SK-N-SH treated with all-trans-retinoic acid at 6 μM for 48 hours (cell line): ENCODE measurements around the gene PRR36.

ENCODE experiments used
- ATAC-seq: fragments of 200-7000 bp; cut with Tn5 transposase; 3 replicates; pipeline ENCODE4 v1.9.1; 2020; ENCODE audit warnings: mild to moderate bottlenecking, moderate library complexity
- ARNTL ChIP-seq: fragments of 450-650 bp; formaldehyde crosslinking; IDR thresholded peaks from 2 replicates; pipeline ENCODE4 v1.5.0; 2020; ENCODE audit warnings: low read depth, mild to moderate bottlenecking, moderate library complexity, borderline replicate concordance
- BACH2 ChIP-seq: fragments of 250-450 bp; sonication (Bioruptor Pico); IDR thresholded peaks from 2 replicates; pipeline ENCODE4 v1.9.0; 2021; ENCODE audit warnings: mild to moderate bottlenecking, borderline replicate concordance
- CSDC2 ChIP-seq: fragments of 250-450 bp; sonication (Bioruptor Pico); IDR thresholded peaks from 2 replicates; pipeline ENCODE4 v1.5.0; 2020; ENCODE audit warnings: mild to moderate bottlenecking, moderate library complexity
- CSRNP3 ChIP-seq: fragments of 250-450 bp; sonication (Bioruptor Pico); IDR thresholded peaks from 2 replicates; pipeline ENCODE4 v1.5.1; 2021; ENCODE audit warnings: mild to moderate bottlenecking, moderate library complexity
- ESRRG ChIP-seq: fragments of 250-450 bp; sonication (Bioruptor Pico); IDR thresholded peaks from 2 replicates; pipeline ENCODE4 v1.6.1; 2021; ENCODE audit warnings: mild to moderate bottlenecking
- GLIS3 ChIP-seq: fragments of 250-450 bp; sonication (Bioruptor Pico); IDR thresholded peaks from 2 replicates; pipeline ENCODE4 v1.5.0; 2020; ENCODE audit warnings: mild to moderate bottlenecking, moderate library complexity
- ISL1 ChIP-seq: fragments of 250-450 bp; sonication (Bioruptor Pico); IDR thresholded peaks from 2 replicates; pipeline ENCODE4 v2.1.2; 2022; ENCODE audit warnings: mild to moderate bottlenecking, moderate library complexity
- PPARA ChIP-seq: fragments of 250-450 bp; sonication (Bioruptor Pico); IDR thresholded peaks from 2 replicates; pipeline ENCODE4 v1.5.0; 2020; ENCODE audit warnings: mild to moderate bottlenecking, borderline replicate concordance
- RARB ChIP-seq: fragments of 250-450 bp; sonication (Bioruptor Pico); IDR thresholded peaks from 2 replicates; pipeline ENCODE4 v1.8.0; 2021; ENCODE audit warnings: mild to moderate bottlenecking, moderate library complexity
- TCF4 ChIP-seq: fragments of 250-450 bp; sonication (Bioruptor Pico); IDR thresholded peaks from 2 replicates; pipeline ENCODE4 v1.8.0; 2021; ENCODE audit warnings: mild to moderate bottlenecking, moderate library complexity, borderline replicate concordance
- TOX ChIP-seq: fragments of 250-450 bp; sonication (Bioruptor Pico); IDR thresholded peaks from 2 replicates; pipeline ENCODE4 v1.8.0; 2021; ENCODE audit warnings: mild to moderate bottlenecking, moderate library complexity, borderline replicate concordance
- ZC3H10 ChIP-seq: fragments of 250-450 bp; sonication (Bioruptor Pico); IDR thresholded peaks from 2 replicates; pipeline ENCODE4 v1.5.1; 2021; ENCODE audit warnings: mild to moderate bottlenecking, moderate library complexity
- ZFP3 ChIP-seq: fragments of 250-450 bp; sonication (Bioruptor Pico); IDR thresholded peaks from 2 replicates; pipeline ENCODE4 v1.5.0; 2020; ENCODE audit warnings: mild to moderate bottlenecking, moderate library complexity
- ZFP30 ChIP-seq: fragments of 450-650 bp; formaldehyde crosslinking; IDR thresholded peaks from 2 replicates; pipeline ENCODE4 v1.5.0; 2022; ENCODE audit warnings: mild to moderate bottlenecking, moderate library complexity
- ZNF565 ChIP-seq: fragments of 450-650 bp; formaldehyde crosslinking; conservative IDR thresholded peaks from 2 replicates; pipeline ENCODE4 v1.5.0; 2020; ENCODE audit warnings: low read depth, mild to moderate bottlenecking, moderate library complexity
- ZNF70 ChIP-seq: fragments of 450-650 bp; formaldehyde crosslinking; IDR thresholded peaks from 2 replicates; pipeline ENCODE4 v1.5.0; 2020; ENCODE audit warnings: mild to moderate bottlenecking, moderate library complexity
- ZNF8 ChIP-seq: fragments of 450-650 bp; formaldehyde crosslinking; IDR thresholded peaks from 2 replicates; pipeline ENCODE4 v1.5.0; 2020; ENCODE audit warnings: mild to moderate bottlenecking, moderate library complexity
- TF ChIP-seq, protein P1 (sequence below): fragments of 250-450 bp; sonication (Bioruptor Pico); IDR thresholded peaks from 2 replicates; pipeline ENCODE4 v1.8.0; 2021; ENCODE audit warnings: low read depth, mild to moderate bottlenecking, moderate library complexity, borderline replicate concordance
- TF ChIP-seq, protein P2 (sequence below): fragments of 250-450 bp; sonication (Bioruptor Pico); IDR thresholded peaks from 2 replicates; pipeline ENCODE4 v1.5.1; 2020; ENCODE audit warnings: low read depth, mild to moderate bottlenecking, moderate library complexity
- TF ChIP-seq, protein P3 (sequence below): fragments of 250-450 bp; sonication (Bioruptor Pico); IDR thresholded peaks from 2 replicates; pipeline ENCODE4 v1.8.0; 2020; ENCODE audit warnings: mild to moderate bottlenecking, moderate library complexity, borderline replicate concordance
- TF ChIP-seq, protein P4 (sequence below): fragments of 250-450 bp; sonication (Bioruptor Pico); IDR thresholded peaks from 2 replicates; pipeline ENCODE4 v1.5.0; 2020; ENCODE audit warnings: mild to moderate bottlenecking, moderate library complexity

The PRR36 gene

DNA sequence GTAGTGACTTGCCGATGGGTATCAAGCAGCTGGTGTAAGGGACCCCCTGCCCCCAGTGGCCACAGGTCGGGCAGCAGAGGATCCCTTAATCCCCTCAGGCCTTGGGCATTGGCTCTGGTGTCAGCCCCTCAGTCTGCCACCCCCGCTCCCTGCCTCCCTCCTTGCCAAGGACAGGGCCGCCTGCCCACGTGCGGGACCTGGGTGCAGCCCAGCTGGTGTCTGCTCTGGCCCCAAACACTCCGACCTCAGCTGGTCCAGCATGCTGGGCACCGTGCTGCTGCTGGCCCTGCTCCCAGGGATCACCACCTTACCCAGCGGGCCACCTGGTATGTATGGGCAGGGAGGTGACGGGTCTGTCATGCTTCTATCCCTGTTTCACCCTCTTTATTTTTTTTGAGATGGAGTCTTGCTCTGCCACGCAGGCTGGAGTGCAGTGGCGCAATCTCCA, 40.4 kb upstream of the PRR36 start, which contains the start of gene TGFBR3L:
Gene TGFBR3L, plus strand, starts transcription at position 233 of the 448 bp plus-strand sequence.
- no peak for TF ChIP-seq GLIS3
- no peak for TF ChIP-seq RARB (CRISPR knock-in tag)
- TF ChIP-seq BACH2 (CRISPR knock-in tag), result no peak
- no peak for TF ChIP-seq ZFP30
- no peak for TF ChIP-seq TOX (CRISPR knock-in tag)

DNA sequence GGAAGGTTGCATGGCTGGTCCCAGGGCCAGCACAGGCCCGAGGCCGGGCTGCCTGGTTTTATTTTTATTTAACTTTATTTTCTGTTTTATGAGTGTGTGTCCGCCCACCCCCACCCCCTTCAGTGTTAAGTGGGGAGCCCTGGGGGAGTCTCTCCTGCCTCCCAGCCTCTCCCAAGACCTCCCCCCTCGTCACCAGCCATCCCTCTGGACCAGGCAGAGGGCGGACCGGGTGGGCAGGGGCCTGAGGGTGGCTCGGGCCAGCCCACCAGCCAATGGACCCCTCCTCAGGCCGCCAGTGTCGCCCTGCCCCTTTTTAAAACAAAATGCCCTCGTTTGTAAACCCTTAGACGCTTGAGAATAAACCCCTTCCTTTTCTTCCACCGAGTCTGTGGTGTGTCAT, 39.9 kb upstream of the PRR36 start:
- ATAC-seq, result no peak
- no peak for TF ChIP-seq ZNF8
- TF ChIP-seq CSDC2 (CRISPR knock-in tag), result no peak
- no peak for TF ChIP-seq TOX (CRISPR knock-in tag)
- TF ChIP-seq BACH2 (CRISPR knock-in tag), result no peak

More for the DNA sequence above, 40.4 kb upstream of the PRR36 start, which contains the start of gene TGFBR3L:
- ATAC-seq, result no peak

DNA sequence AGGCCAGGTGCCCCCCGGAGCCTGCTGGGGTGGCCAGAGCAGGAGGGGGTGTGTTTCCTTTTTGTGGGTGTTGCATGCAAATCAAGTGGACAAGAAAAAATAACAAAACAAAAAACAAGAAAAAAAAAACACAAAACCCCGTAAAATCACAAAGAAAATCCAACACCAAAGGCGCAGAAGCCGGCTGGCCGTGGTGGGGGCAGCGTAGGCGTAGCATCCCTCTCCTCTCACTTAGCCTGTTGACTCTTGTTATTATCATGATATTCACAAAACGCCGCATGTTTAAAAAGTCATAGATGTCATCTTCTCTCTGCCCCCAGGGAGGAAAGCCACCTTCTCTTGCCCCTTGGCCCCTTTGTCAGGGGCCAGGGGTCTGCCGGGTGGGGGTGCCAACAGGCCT, 39.5 kb upstream of the PRR36 start:
- no peak for ATAC-seq
- TF ChIP-seq BACH2 (CRISPR knock-in tag) (no peak), ISL1 (CRISPR knock-in tag) (no peak), PPARA (CRISPR knock-in tag) (no peak), ZNF70 (CRISPR knock-in tag) (no peak), TOX (CRISPR knock-in tag) (no peak), ZC3H10 (CRISPR knock-in tag) (no peak), CSRNP3 (CRISPR knock-in tag) (no peak), TCF4 (CRISPR knock-in tag) (no peak), GLIS3 (no peak), RARB (CRISPR knock-in tag) (no peak), ZNF565 (CRISPR knock-in tag) (no peak), ARNTL (no peak), ESRRG (CRISPR knock-in tag) (no peak), ZFP3 (CRISPR knock-in tag) (no peak), CSDC2 (CRISPR knock-in tag) (no peak)
- TF ChIP-seq, protein P1, sequence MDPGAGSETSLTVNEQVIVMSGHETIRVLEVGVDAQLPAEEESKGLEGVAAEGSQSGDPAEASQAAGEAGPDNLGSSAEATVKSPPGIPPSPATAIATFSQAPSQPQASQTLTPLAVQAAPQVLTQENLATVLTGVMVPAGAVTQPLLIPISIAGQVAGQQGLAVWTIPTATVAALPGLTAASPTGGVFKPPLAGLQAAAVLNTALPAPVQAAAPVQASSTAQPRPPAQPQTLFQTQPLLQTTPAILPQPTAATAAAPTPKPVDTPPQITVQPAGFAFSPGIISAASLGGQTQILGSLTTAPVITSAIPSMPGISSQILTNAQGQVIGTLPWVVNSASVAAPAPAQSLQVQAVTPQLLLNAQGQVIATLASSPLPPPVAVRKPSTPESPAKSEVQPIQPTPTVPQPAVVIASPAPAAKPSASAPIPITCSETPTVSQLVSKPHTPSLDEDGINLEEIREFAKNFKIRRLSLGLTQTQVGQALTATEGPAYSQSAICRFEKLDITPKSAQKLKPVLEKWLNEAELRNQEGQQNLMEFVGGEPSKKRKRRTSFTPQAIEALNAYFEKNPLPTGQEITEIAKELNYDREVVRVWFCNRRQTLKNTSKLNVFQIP (CRISPR knock-in tag), result no peak
- TF ChIP-seq, protein P2, sequence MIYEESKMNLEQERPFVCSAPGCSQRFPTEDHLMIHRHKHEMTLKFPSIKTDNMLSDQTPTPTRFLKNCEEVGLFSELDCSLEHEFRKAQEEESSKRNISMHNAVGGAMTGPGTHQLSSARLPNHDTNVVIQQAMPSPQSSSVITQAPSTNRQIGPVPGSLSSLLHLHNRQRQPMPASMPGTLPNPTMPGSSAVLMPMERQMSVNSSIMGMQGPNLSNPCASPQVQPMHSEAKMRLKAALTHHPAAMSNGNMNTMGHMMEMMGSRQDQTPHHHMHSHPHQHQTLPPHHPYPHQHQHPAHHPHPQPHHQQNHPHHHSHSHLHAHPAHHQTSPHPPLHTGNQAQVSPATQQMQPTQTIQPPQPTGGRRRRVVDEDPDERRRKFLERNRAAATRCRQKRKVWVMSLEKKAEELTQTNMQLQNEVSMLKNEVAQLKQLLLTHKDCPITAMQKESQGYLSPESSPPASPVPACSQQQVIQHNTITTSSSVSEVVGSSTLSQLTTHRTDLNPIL (CRISPR knock-in tag), result no peak
- TF ChIP-seq, protein P3, sequence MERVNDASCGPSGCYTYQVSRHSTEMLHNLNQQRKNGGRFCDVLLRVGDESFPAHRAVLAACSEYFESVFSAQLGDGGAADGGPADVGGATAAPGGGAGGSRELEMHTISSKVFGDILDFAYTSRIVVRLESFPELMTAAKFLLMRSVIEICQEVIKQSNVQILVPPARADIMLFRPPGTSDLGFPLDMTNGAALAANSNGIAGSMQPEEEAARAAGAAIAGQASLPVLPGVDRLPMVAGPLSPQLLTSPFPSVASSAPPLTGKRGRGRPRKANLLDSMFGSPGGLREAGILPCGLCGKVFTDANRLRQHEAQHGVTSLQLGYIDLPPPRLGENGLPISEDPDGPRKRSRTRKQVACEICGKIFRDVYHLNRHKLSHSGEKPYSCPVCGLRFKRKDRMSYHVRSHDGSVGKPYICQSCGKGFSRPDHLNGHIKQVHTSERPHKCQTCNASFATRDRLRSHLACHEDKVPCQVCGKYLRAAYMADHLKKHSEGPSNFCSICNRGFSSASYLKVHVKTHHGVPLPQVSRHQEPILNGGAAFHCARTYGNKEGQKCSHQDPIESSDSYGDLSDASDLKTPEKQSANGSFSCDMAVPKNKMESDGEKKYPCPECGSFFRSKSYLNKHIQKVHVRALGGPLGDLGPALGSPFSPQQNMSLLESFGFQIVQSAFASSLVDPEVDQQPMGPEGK (CRISPR knock-in tag), result no peak
- TF ChIP-seq, protein P4, sequence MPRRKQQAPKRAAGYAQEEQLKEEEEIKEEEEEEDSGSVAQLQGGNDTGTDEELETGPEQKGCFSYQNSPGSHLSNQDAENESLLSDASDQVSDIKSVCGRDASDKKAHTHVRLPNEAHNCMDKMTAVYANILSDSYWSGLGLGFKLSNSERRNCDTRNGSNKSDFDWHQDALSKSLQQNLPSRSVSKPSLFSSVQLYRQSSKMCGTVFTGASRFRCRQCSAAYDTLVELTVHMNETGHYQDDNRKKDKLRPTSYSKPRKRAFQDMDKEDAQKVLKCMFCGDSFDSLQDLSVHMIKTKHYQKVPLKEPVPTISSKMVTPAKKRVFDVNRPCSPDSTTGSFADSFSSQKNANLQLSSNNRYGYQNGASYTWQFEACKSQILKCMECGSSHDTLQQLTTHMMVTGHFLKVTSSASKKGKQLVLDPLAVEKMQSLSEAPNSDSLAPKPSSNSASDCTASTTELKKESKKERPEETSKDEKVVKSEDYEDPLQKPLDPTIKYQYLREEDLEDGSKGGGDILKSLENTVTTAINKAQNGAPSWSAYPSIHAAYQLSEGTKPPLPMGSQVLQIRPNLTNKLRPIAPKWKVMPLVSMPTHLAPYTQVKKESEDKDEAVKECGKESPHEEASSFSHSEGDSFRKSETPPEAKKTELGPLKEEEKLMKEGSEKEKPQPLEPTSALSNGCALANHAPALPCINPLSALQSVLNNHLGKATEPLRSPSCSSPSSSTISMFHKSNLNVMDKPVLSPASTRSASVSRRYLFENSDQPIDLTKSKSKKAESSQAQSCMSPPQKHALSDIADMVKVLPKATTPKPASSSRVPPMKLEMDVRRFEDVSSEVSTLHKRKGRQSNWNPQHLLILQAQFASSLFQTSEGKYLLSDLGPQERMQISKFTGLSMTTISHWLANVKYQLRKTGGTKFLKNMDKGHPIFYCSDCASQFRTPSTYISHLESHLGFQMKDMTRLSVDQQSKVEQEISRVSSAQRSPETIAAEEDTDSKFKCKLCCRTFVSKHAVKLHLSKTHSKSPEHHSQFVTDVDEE (CRISPR knock-in tag), result no peak
